Measurements from ENCODE around the gene AIFM3. TPM values are rescaled to one million over a fixed set of nuclear protein-coding genes. Genes with fewer than 3 reads are reported as not detected.

The AIFM3 gene
- total and polyA plus RNA-seq, 11 donors, result 0.25 to 3.0 (median 0.49) TPM; not detected in 2

DNA sequence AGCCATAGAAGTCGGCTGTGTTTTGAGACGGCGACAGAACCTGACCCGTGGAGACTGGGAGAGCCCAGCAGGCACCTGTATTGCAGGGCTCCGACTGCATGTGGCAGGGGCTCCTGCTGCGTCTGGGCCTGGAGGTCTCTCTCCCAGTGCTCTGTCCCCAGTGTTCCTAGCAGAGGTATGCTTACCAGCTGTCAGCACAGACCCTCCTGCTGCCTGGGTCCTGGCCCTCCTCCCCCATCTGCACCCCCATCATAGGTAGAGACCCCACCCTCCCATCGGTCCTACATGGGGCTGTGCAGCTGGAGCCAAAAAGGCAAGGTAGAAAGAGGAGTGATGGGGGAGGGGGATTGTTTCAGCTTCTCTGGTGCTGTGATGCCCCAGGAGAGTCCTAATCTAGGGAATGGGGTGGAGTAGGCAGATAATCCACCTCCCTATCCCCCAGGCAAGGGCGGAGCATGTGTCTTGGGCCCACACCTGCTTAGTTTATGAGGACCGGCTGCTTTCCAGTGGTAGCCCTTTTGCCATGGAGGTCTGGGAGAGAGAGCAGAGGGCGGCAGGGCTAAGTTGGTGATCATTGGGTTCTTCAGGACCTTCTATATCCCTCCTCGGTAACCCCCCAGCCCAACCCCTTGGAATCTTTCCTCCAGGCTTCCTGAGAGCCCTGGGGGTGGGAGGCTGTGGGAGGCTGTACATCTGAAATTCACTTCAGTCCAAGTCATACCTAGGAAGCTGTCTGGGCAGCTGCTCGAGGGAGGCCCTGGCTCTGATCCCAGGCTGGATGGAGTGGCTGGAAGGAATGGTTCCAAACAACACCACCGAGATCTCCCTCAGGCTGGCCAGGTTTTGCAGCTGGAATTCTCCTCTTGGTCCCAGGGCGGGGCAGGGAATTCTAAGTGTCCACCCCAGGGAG is 60.0 kb downstream of the AIFM3 start:
- TF ChIP-seq POLR2A (IDR thresholded peaks at IDR 0.05), result no peak
- TF ChIP-seq, protein P1, sequence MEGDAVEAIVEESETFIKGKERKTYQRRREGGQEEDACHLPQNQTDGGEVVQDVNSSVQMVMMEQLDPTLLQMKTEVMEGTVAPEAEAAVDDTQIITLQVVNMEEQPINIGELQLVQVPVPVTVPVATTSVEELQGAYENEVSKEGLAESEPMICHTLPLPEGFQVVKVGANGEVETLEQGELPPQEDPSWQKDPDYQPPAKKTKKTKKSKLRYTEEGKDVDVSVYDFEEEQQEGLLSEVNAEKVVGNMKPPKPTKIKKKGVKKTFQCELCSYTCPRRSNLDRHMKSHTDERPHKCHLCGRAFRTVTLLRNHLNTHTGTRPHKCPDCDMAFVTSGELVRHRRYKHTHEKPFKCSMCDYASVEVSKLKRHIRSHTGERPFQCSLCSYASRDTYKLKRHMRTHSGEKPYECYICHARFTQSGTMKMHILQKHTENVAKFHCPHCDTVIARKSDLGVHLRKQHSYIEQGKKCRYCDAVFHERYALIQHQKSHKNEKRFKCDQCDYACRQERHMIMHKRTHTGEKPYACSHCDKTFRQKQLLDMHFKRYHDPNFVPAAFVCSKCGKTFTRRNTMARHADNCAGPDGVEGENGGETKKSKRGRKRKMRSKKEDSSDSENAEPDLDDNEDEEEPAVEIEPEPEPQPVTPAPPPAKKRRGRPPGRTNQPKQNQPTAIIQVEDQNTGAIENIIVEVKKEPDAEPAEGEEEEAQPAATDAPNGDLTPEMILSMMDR (IDR thresholded peaks at IDR 0.05), result no peak
- H3K9me3 ChIP-seq, result no peaks in the 10 kb centered on the region
- 59 to 67% (median 64%) methylated on average over 12 to 14 of the region's 14 CpGs for WGBS, 4 donors
- peaks cover 7 to 38% (median 15%) of the 10 kb centered on the region in 9 donors for H3K27me3 ChIP-seq
- H3K4me3 ChIP-seq, result no peak overlapping the region
- no peak overlapping the region for H3K27ac ChIP-seq
- ATAC-seq, result peak; percentile 25 to 59 (median 36)
- DNase-seq, result peak in 1 of 5 donors; percentile 66
- no peaks in the 10 kb centered on the region for H3K36me3 ChIP-seq
- intact Hi-C loops (cut with DNase I), result loop anchor here in 1 of 10 donors (5.0 kb wide), 1 partner anchor 40 kb away; no protein-coding TSS in a partner anchor
- peaks cover 0 to 10% (median 2%) of the 10 kb centered on the region in 12 donors for H3K4me1 ChIP-seq

DNA sequence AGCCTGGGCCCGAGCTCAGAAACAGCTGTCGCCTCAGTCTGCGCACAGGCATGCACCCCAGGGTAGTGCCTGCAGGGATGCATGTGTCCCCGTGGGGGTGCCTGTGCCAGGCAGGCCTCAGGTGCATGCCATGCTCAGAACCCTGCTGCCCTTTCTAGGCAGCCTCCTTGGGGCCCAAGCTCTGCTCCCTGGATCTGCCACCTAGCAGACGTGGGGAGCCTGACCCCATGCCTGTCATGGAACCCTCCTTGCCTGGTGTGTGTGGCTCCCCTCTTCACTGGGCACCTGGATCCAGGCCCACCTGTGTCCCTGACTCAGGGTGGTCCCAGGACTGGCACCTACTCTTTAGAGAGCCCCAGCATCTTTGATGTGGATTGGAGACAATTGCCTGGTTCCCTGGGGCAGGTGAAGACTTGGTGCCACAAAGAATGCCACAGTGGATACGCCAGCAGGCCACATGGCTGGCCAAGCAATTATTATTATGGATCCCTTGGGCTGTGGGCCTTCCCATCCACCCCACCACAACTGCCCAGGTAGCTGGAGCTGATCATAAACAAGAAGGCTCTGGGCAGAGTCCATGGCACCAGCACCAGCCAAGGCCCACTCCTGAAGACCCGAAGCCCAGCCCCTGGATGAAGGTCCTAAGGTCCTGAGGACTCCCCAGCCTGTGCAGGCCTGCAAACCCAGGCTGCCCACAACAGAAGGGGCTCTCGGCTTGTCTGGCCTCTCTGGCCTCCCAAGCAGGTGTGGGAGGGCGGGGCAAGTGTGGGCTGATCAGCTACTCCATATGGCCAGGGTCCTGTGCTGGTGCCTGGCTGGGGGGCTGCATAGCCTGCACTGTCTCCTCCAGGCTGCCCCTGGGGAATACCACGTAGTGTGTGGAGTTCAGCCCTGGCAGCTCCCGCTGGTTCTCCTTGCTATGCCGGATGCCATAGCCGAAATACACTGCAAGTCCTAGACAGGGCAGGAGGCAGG is 61.5 kb downstream of the AIFM3 start:
- TF ChIP-seq, protein P1 (IDR thresholded peaks at IDR 0.05), result no peak
- TF ChIP-seq POLR2A (IDR thresholded peaks at IDR 0.05), result no peak
- no peaks in the 10 kb centered on the region for H3K36me3 ChIP-seq
- peaks cover 9 to 52% (median 22%) of the 10 kb centered on the region in 9 donors for H3K27me3 ChIP-seq
- DNase-seq (no peak), ATAC-seq (no peak)
- H3K4me3 ChIP-seq, result no peak overlapping the region
- WGBS, 4 donors, result 90 to 95% (median 94%) methylated on average over 9 to 13 of the region's 13 CpGs
- intact Hi-C loops (cut with DNase I), result loop anchor here in 1 of 10 donors (5.0 kb wide), 1 partner anchor 39 kb away; no protein-coding TSS in a partner anchor
- H3K9me3 ChIP-seq, result no peaks in the 10 kb centered on the region
- no peak overlapping the region for H3K27ac ChIP-seq
- peaks cover 0 to 17% (median 6%) of the 10 kb centered on the region in 12 donors for H3K4me1 ChIP-seq

DNA sequence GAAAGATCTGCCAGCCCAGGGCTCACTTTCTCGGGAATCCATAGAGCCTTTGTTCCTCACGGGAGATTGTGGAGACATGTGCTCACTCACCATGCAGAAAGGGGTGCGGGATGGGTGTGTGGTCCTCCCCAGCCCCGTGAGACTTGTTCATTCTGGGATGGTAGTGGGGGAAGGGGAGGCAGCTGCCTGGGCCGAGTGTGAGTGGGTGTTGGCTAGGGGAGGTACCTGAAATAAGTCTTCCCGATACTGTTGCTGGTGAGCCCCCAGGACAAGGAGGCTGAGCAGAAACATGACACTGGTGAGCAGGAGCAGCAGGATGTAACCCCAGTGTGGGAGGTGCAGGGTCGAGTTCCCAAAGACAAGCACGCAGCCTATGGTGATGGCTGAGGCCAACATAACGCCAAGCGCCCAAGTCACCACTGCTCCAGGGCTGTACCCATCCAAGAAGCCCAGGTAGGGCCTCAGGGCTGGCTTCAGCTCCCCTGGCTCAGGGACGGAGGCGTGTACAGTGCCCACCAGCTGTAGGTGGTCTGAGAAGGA is 62.5 kb downstream of the AIFM3 start:
- intact Hi-C loops (cut with DNase I), result loop anchor here in 2 of 10 donors (5.0 to 10.0 kb wide), 2 partner anchors 38 to 65 kb away; no protein-coding TSS in a partner anchor
- Histone ChIP-seq H3K4me3 (no peak overlapping the region), H3K27ac (no peak overlapping the region), H3K4me1 (peaks cover 0 to 17% (median 6%) of the 10 kb centered on the region in 12 donors), H3K27me3 (peaks cover 9 to 52% (median 22%) of the 10 kb centered on the region in 9 donors), H3K36me3 (no peaks in the 10 kb centered on the region), H3K9me3 (no peaks in the 10 kb centered on the region)
- no peak for DNase-seq
- ATAC-seq, result no peak
- no peak for TF ChIP-seq POLR2A (IDR thresholded peaks at IDR 0.05)
- TF ChIP-seq, protein P1 (IDR thresholded peaks at IDR 0.05), result no peak
- 66 to 72% (median 70%) methylated on average over 12 of the region's 12 CpGs for WGBS, 4 donors
